H1 (cell line): ENCODE measurements around the gene DNAJC16. TPM values are rescaled to one million over a fixed set of nuclear protein-coding genes. Genes with fewer than 3 reads are reported as not detected.

Source experiments
- CTCF ChIA-PET: fragments of 300-600 bp; sonication (Branson Sonifier 250); formaldehyde crosslinking; loops from one replicate; lab custom pipeline; 2021; ENCODE audit not compliant: partially characterized antibody; lab: Charles Lee
- POLR2A ChIA-PET: fragments of 300-600 bp; sonication (Branson Sonifier 250); formaldehyde crosslinking; loops from one replicate; lab custom pipeline; 2021; ENCODE audit warnings: inconsistent platforms; ENCODE audit not compliant: partially characterized antibody; lab: Charles Lee
- DNase-seq, 2 experiments: peaks; one replicate each; pipeline versions ENCODE4 v3.0.0 to v3.0.0-alpha.2; 2010 to 2022; ENCODE audit warnings: low spot score in 2 of 2, low read depth in 1 of 2, mixed read lengths in 1 of 2
- FAIRE-seq: peaks from 2 replicates; lab custom pipeline; 2011; peaks lifted over from hg19 to GRCh38; lab: Jason Lieb, UNC
- H2AFZ ChIP-seq: 2 replicates; pipeline ENCODE4 v1.8.1; 2012; ENCODE audit warnings: low read length, inconsistent platforms
- H2AK5ac ChIP-seq: 2 replicates; pipeline ENCODE4 v1.6.1; 2013; ENCODE audit warnings: low read depth, low read length
- H2BK120ac ChIP-seq: replicated peaks from 2 replicates; pipeline ENCODE3; 2013; ENCODE audit warnings: low read depth, low read length, inconsistent platforms
- H2BK12ac ChIP-seq: 2 replicates; pipeline ENCODE4 v1.6.1; 2013; ENCODE audit warnings: low read depth, low read length
- H2BK15ac ChIP-seq: 2 replicates; pipeline ENCODE4 v1.6.1; 2013; ENCODE audit warnings: low read length
- H2BK20ac ChIP-seq: 2 replicates; pipeline ENCODE4 v1.6.1; 2013; ENCODE audit warnings: low read length
- H2BK5ac ChIP-seq: 2 replicates; pipeline ENCODE4 v1.6.1; 2013; ENCODE audit warnings: low read depth, low read length
- H3K14ac ChIP-seq: 2 replicates; pipeline ENCODE4 v1.6.1; 2013; ENCODE audit warnings: inconsistent platforms; ENCODE audit not compliant: insufficient read length
- H3K18ac ChIP-seq: 2 replicates; pipeline ENCODE4 v1.6.1; 2013; ENCODE audit warnings: low read length; ENCODE audit errors: extremely low read depth
- H3K23ac ChIP-seq: 2 replicates; pipeline ENCODE4 v1.6.1; 2013; ENCODE audit warnings: inconsistent platforms; ENCODE audit not compliant: insufficient read length
- H3K23me2 ChIP-seq: 2 replicates; pipeline ENCODE4 v1.6.1; 2013; ENCODE audit warnings: low read depth, low read length
- H3K27ac ChIP-seq: 2 replicates; pipeline ENCODE4 v1.6.1; 2011; ENCODE audit warnings: low read depth, low read length, inconsistent platforms
- H3K27me3 ChIP-seq, 4 experiments: replicated peaks in 1 of 4; 1 replicate in 1 of 4; 2 replicates in 3 of 4; pipeline versions ENCODE4 v1.6.1 to v1.8.1; 2011 to 2013; ENCODE audit warnings: low read length in 3 of 4, mild to moderate bottlenecking in 3 of 4, inconsistent platforms in 2 of 4, mixed read lengths in 2 of 4, moderate library complexity in 1 of 4; ENCODE audit not compliant: control insufficient read depth in 3 of 4, insufficient read depth in 3 of 4; ENCODE audit errors: extremely low read depth in 1 of 4
- H3K36me3 ChIP-seq, 4 experiments: 2 replicates each; pipeline versions ENCODE4 v1.6.1 to v1.8.1; 2011 to 2013; ENCODE audit warnings: mild to moderate bottlenecking in 4 of 4, low read length in 3 of 4, moderate library complexity in 2 of 4, control low read depth in 1 of 4, inconsistent platforms in 1 of 4; ENCODE audit not compliant: insufficient read depth in 4 of 4, control insufficient read depth in 2 of 4
- H3K4ac ChIP-seq: replicated peaks from 2 replicates; pipeline ENCODE3; 2013; ENCODE audit warnings: low read length, low read depth, mixed read lengths, inconsistent platforms; ENCODE audit not compliant: insufficient read length
- H3K4me1 ChIP-seq, 4 experiments: replicated peaks in 1 of 4; 1 replicate in 1 of 4; 2 replicates in 3 of 4; pipeline versions ENCODE4 v1.6.1 to v1.8.1; 2011 to 2013; ENCODE audit warnings: low read length in 3 of 4, inconsistent platforms in 2 of 4, mixed read lengths in 1 of 4; ENCODE audit not compliant: insufficient read depth in 4 of 4, control insufficient read depth in 3 of 4
- H3K4me2 ChIP-seq, 2 experiments: 2 replicates each; pipeline versions ENCODE4 v1.6.1 to v1.8.1; 2011 to 2013; ENCODE audit warnings: low read depth in 2 of 2, low read length in 2 of 2, control low read depth in 1 of 2, inconsistent platforms in 1 of 2, mild to moderate bottlenecking in 1 of 2; ENCODE audit not compliant: insufficient read depth in 1 of 2
- H3K4me3 ChIP-seq, 4 experiments: fragments of 200-600, 300-600 bp in 1 of 4; sonication (generic), shearing (Covaris generic), sonication (Bioruptor Twin) in 1 of 4; 2 replicates each; pipeline versions ENCODE4 v1.5.1 to v1.8.1; 2011 to 2016; ENCODE audit warnings: low read length in 4 of 4, low read depth in 3 of 4, control low read depth in 2 of 4, inconsistent platforms in 2 of 4, mild to moderate bottlenecking in 2 of 4, mixed read lengths in 1 of 4, moderate library complexity in 1 of 4; ENCODE audit not compliant: insufficient read depth in 2 of 4; ENCODE audit errors: extremely low read depth in 1 of 4
- H3K56ac ChIP-seq: replicated peaks from 2 replicates; pipeline ENCODE3; 2013; ENCODE audit warnings: low read depth, mild to moderate bottlenecking, mixed read lengths, low read length, inconsistent platforms; ENCODE audit not compliant: insufficient read length
- H3K79me1 ChIP-seq: 2 replicates; pipeline ENCODE4 v1.6.1; 2013; ENCODE audit warnings: low read depth, low read length, control low read depth
- H3K79me2 ChIP-seq, 2 experiments: 2 replicates each; pipeline versions ENCODE4 v1.6.1 to v1.8.1; 2012 to 2013; ENCODE audit warnings: low read length in 2 of 2, mild to moderate bottlenecking in 2 of 2, inconsistent platforms in 1 of 2; ENCODE audit not compliant: insufficient read depth in 2 of 2, control insufficient read depth in 1 of 2
- H3K9ac ChIP-seq, 4 experiments: replicated peaks in 1 of 4; 1 replicate in 1 of 4; 2 replicates in 3 of 4; pipeline versions ENCODE4 v1.6.1 to v1.8.1; 2011 to 2013; ENCODE audit warnings: low read depth in 3 of 4, low read length in 3 of 4, control low read depth in 2 of 4, mild to moderate bottlenecking in 2 of 4, moderate library complexity in 2 of 4, inconsistent platforms in 1 of 4; ENCODE audit errors: extremely low read depth in 1 of 4
- H3K9me3 ChIP-seq, 2 experiments: 2 replicates each; pipeline versions ENCODE4 v1.6.1 to v1.8.1; 2012 to 2013; ENCODE audit warnings: mild to moderate bottlenecking in 2 of 2, moderate library complexity in 2 of 2, control low read depth in 1 of 2, inconsistent platforms in 1 of 2, low read depth in 1 of 2, low read length in 1 of 2, mixed read lengths in 1 of 2; ENCODE audit not compliant: insufficient read depth in 2 of 2
- H4K20me1 ChIP-seq, 2 experiments: replicated peaks in 1 of 2; 2 replicates each; pipeline versions ENCODE3 to v1.8.1; 2011 to 2013; ENCODE audit warnings: inconsistent platforms in 2 of 2, low read length in 2 of 2, mild to moderate bottlenecking in 1 of 2; ENCODE audit not compliant: insufficient read depth in 2 of 2, control insufficient read depth in 1 of 2
- H4K5ac ChIP-seq: 2 replicates; pipeline ENCODE4 v1.6.1; 2013; ENCODE audit warnings: low read length, low read depth, mixed read lengths, inconsistent platforms; ENCODE audit not compliant: insufficient read length
- H4K8ac ChIP-seq: 2 replicates; pipeline ENCODE4 v1.8.0; 2013; ENCODE audit warnings: mild to moderate bottlenecking, moderate library complexity, low read length, inconsistent platforms; ENCODE audit not compliant: insufficient read depth; ENCODE audit errors: extremely low read depth
- H4K91ac ChIP-seq: replicated peaks from 2 replicates; pipeline ENCODE3; 2013; ENCODE audit warnings: low read length, mixed read lengths, inconsistent platforms; ENCODE audit not compliant: insufficient read length
- ATF2 ChIP-seq: IDR thresholded peaks from 2 replicates; pipeline ENCODE4 v1.6.1; 2012; ENCODE audit warnings: low read length, inconsistent platforms
- BACH1 ChIP-seq: IDR thresholded peaks from 2 replicates; pipeline ENCODE4 v1.6.1; 2012; ENCODE audit warnings: low read length, improper control_type of control experiment
- EGR1 ChIP-seq: IDR thresholded peaks from 2 replicates; pipeline ENCODE4 v1.6.1; 2011; ENCODE audit warnings: low read depth, low read length, borderline replicate concordance
- EZH2 ChIP-seq: fragments of 200-600 bp; sonication (generic); IDR thresholded peaks from 2 replicates; pipeline ENCODE4 v1.7.1; 2012; ENCODE audit warnings: low read depth, mild to moderate bottlenecking, moderate library complexity, low read length, inconsistent platforms; ENCODE audit not compliant: severe bottlenecking
- HDAC2 ChIP-seq, 2 experiments: fragments of 300-600 bp in 1 of 2; sonication (generic) in 1 of 2; IDR thresholded peaks; 2 replicates each; pipeline ENCODE4 v1.6.1; 2011 to 2012; ENCODE audit warnings: low read depth in 2 of 2, low read length in 2 of 2, mild to moderate bottlenecking in 2 of 2, moderate library complexity in 2 of 2, borderline replicate concordance in 1 of 2, inconsistent platforms in 1 of 2
- KDM4A ChIP-seq: IDR thresholded peaks from one replicate; pipeline ENCODE4 v1.7.1; 2012; ENCODE audit warnings: low read depth, mild to moderate bottlenecking, moderate library complexity, low read length, inconsistent platforms; ENCODE audit not compliant: severe bottlenecking
- ZNF274 ChIP-seq: IDR thresholded peaks from 2 replicates; pipeline ENCODE4 v1.7.0; 2012; ENCODE audit warnings: low read length, borderline replicate concordance; ENCODE audit errors: extremely low read depth
- WGBS, 2 experiments: shearing (Covaris generic) in 1 of 2; methylation state at CpG; one replicate each; pipeline versions ENCODE4 v1.1.6 to v1.1.7; 2013 to 2015; ENCODE audit warnings: low lambda C conversion rate in 2 of 2, mixed read lengths in 2 of 2, inconsistent platforms in 1 of 2, low coverage in 1 of 2, missing lambda C conversion rate in 1 of 2; ENCODE audit not compliant: insufficient replicate concordance in 2 of 2, insufficient coverage in 1 of 2, insufficient read length in 1 of 2; ENCODE audit errors: extremely low coverage in 1 of 2, missing lambda C conversion rate in 1 of 2; 5-methylcytosine and 5-hydroxymethylcytosine counted together
- polyA plus RNA-seq, 7 experiments: library from polyadenylated mRNA; depleted of rRNA in 3 of 7; stranded (reverse) in 5 of 7; unstranded in 2 of 7; fragments of >200 nt in 5 of 7; fragments of 200-250 nt in 2 of 7; gene quantifications; 1 replicate in 5 of 7; 2 replicates in 1 of 7; 4 replicates in 1 of 7; pipeline versions ENCODE4 v1.2.1 to v1.2.3, GENCODE V29; 2011 to 2013; ENCODE audit warnings: missing spikeins in 2 of 7, mixed read lengths in 2 of 7
- total RNA-seq: library from RNA; stranded (reverse); fragmentation: NEBNext Ultra II Directional; extraction: Animal tissue kit (Norgen Biotek cat#: 25700); gene quantifications from 2 replicates; pipeline ENCODE4 v1.2.1, GENCODE V29; 2021

DNAJC16 gene
- total and polyA plus RNA-seq, 2 of the 8 experiments (the other 6 are each of a cell fraction or from before 2014, with no cell fraction given) = 7.9 to 23.3 TPM

DNA sequence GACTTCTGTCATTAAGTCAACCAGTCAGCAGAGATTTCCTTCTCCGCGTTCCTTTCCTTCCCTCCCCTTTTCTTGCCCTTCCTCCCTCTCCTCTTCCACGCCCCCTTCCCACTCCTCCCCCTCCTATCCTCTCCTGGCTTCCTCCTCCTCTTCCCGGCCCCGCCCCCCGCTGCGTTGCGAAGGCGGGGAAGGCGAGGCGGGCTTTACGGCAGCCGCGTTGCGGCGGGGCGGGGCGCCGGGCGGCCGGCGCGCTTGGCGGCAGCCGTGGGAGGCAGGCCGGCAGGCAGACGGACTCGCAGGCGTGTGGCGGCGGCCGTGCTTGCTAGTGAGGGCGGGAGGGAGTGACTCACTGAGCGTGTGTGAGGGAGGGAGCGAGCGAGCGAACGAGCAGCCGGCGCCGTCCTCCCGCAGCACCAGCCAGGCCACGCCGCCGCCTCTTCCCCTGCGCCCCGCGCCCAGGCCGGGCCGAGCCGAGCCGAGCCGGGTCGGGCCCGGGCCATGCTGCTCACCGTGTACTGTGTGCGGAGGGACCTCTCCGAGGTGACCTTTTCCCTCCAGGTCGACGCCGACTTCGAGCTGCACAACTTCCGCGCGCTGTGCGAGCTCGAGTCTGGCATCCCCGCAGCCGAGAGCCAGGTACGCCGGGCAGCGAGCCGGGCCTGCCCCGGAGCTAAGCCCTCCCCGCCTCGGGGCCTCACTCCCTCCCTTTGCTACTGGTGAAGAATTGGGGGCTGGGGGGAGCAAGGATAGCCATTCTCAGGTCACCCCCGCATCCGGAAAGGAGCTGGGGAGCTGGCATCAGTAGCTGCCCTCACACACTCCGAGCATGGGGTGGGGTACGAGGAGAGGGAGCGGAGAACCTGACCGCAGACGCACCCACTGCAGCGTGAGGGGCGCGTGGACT, 90.8 kb downstream of the DNAJC16 start, which contains the start of gene DDI2:
Gene DDI2 (plus strand): TSS at position 286 of the 904 bp plus-strand sequence. CDS start 213 bp downstream, at position 499.
- Histone ChIP-seq H2AFZ (peak within 1 kb of the TSS; percentile 81), H2BK5ac (peak within 1 kb of the TSS; percentile 82; the same call in 1 of the 2 replicates), H2AK5ac (peak within 1 kb of the TSS; percentile 86; the same call in 1 of the 2 replicates), H3K14ac (no peak within 1 kb of the TSS), H2BK12ac (peak within 1 kb of the TSS; percentile 81), H3K23me2 (peaks cover 4% of the 10 kb centered on the region), H4K8ac (peak within 1 kb of the TSS; percentile 90), H3K27ac (peak within 1 kb of the TSS; percentile 75), H3K4ac (peak within 1 kb of the TSS; percentile 90), H4K20me1 (peaks cover 0 to 6% of the 10 kb centered on the region in 2 experiments), H3K23ac (no peak within 1 kb of the TSS), H2BK15ac (peak within 1 kb of the TSS; percentile 88; the same call in 1 of the 2 replicates), H3K4me2 (peak within 1 kb of the TSS; percentile 80 to 83), H2BK20ac (no peak within 1 kb of the TSS), H3K36me3 (no peaks in the 10 kb centered on the region; a peak in 1 of 8 replicates), H3K56ac (peak within 1 kb of the TSS; percentile 32), H3K9ac (peak within 1 kb of the TSS; percentile 67 to 86 (median 82)), H3K79me2 (peaks cover 14 to 48% of the 10 kb centered on the region in 2 experiments), H3K27me3 (no peaks in the 10 kb centered on the region), H4K91ac (peak within 1 kb of the TSS; percentile 50), H3K9me3 (no peaks in the 10 kb centered on the region), H3K4me1 (peaks cover 0 to 5% (median 0%) of the 10 kb centered on the region in 4 experiments; a peak in 1 of 7 replicates), H3K4me3 (peak within 1 kb of the TSS; percentile 71 to 97 (median 85)), H2BK120ac (peak within 1 kb of the TSS; percentile 10), H3K79me1 (peaks cover 2% of the 10 kb centered on the region; the same call in 1 of the 2 replicates), H3K18ac (peak within 1 kb of the TSS; percentile 0), H4K5ac (peak within 1 kb of the TSS; percentile 44)
- ChIA-PET POLR2A (interaction anchor here (0.6 to 5.7 kb wide), 9 partner anchors 10 to 124 kb away, joined by 3 to 37 read pairs (median 4); partner anchors contain the start of gene AGMAT), CTCF (interaction anchor here (0.7 to 1.3 kb wide), 4 partner anchors 12 to 90 kb away, joined by 3 to 8 read pairs (median 5); partner anchors contain the start of gene DNAJC16)
- peak; percentile 89 to 94 for DNase-seq
- FAIRE-seq = no peak
- WGBS, 2 experiments = 1% methylated on average over 40 of the region's 86 CpGs; no CpG with 5 or more reads in 1 of the 2 experiments
- TF ChIP-seq ZNF274 = no peak
- TF ChIP-seq HDAC2 (IDR thresholded peaks at IDR 0.05; ENCODE audit: borderline replicate concordance in 1 of 2, low read depth in 2 of 2, low read length in 2 of 2) = no peak
- peak; percentile 73 for TF ChIP-seq KDM4A
- no peak for TF ChIP-seq EZH2
- TF ChIP-seq EGR1 = peak; percentile 60
- no peak for TF ChIP-seq ATF2
- TF ChIP-seq BACH1 = no peak
